H1 (cell line): ENCODE results near the gene PIBF1. TPM values are rescaled to one million over a fixed set of nuclear protein-coding genes. Genes with fewer than 3 reads are reported as not detected.

ENCODE experiments used
- BCL11A ChIP-seq, 2 experiments: IDR thresholded peaks; one replicate each; pipeline ENCODE4 v1.6.1; 2011; ENCODE audit warnings: low read depth in 2 of 2, low read length in 2 of 2, mild to moderate bottlenecking in 2 of 2
- FOSL1 ChIP-seq: IDR thresholded peaks from 2 replicates; pipeline ENCODE4 v1.6.1; 2011; ENCODE audit warnings: mild to moderate bottlenecking, low read depth, low read length, moderate library complexity; ENCODE audit not compliant: insufficient read depth
- KDM4A ChIP-seq: IDR thresholded peaks from one replicate; pipeline ENCODE4 v1.7.1; 2012; ENCODE audit warnings: low read depth, mild to moderate bottlenecking, moderate library complexity, low read length, inconsistent platforms; ENCODE audit not compliant: severe bottlenecking
- NANOG ChIP-seq: IDR thresholded peaks from 2 replicates; pipeline ENCODE4 v1.6.1; 2011; ENCODE audit warnings: low read length, low read depth, mild to moderate bottlenecking, inconsistent platforms; ENCODE audit not compliant: insufficient read depth, poor library complexity, severe bottlenecking
- polyA plus RNA-seq, 7 experiments: library from polyadenylated mRNA; depleted of rRNA in 3 of 7; stranded (reverse) in 5 of 7; unstranded in 2 of 7; fragments of >200 nt in 5 of 7; fragments of 200-250 nt in 2 of 7; gene quantifications; 1 replicate in 5 of 7; 2 replicates in 1 of 7; 4 replicates in 1 of 7; pipeline versions ENCODE4 v1.2.1 to v1.2.3, GENCODE V29; 2011 to 2013; ENCODE audit warnings: missing spikeins in 2 of 7, mixed read lengths in 2 of 7
- total RNA-seq: library from RNA; stranded (reverse); fragmentation: NEBNext Ultra II Directional; extraction: Animal tissue kit (Norgen Biotek cat#: 25700); gene quantifications from 2 replicates; pipeline ENCODE4 v1.2.1, GENCODE V29; 2021
- TF ChIP-seq, protein P1 (sequence below), 3 experiments: IDR thresholded peaks; 1 replicate in 2 of 3; 2 replicates in 1 of 3; pipeline versions ENCODE4 v1.5.1 to v1.6.1; 2011; ENCODE audit warnings: low read length in 3 of 3, mild to moderate bottlenecking in 3 of 3, inconsistent platforms in 2 of 3, low read depth in 1 of 3, moderate library complexity in 1 of 3; ENCODE audit not compliant: insufficient read depth in 1 of 3; ENCODE audit errors: control extremely low read depth in 1 of 3

The PIBF1 gene
- total and polyA plus RNA-seq, 2 of the 8 experiments (the other 6 are each of a cell fraction or from before 2014, with no cell fraction given): 1.1 to 13.2 TPM

DNA sequence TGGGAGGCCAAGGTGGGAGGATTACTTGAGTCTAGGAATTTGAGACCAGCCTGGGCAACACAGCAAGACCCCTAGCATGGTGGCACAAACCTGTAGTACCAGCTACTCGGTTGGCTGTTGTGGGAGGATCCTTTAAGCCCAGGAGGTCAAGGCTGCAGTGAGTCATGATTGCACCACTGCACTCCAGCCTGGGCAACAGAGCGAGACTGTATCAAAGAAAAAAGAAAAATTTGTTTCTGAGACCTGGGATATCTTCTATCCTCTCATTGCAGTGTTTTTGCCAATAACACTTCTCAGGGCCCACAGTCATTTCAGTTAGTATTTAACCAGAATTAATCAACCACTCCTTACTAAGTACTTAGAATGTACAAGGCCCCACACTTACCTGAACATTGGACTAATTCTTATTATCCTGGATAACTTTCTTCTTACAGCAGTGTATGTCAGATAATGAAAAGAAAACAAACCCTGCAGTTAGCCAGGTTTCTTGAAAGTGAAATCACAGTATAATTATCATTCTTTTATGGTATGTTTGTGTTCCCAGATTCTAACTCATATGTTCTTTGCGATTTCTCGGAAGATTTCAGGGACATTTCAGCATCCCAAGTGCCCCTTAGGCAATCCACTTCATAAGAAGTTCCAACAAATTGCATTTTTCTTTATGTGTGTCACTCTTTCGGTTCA, 201.3 kb downstream of the PIBF1 start (continued):
- TF ChIP-seq, protein P1, sequence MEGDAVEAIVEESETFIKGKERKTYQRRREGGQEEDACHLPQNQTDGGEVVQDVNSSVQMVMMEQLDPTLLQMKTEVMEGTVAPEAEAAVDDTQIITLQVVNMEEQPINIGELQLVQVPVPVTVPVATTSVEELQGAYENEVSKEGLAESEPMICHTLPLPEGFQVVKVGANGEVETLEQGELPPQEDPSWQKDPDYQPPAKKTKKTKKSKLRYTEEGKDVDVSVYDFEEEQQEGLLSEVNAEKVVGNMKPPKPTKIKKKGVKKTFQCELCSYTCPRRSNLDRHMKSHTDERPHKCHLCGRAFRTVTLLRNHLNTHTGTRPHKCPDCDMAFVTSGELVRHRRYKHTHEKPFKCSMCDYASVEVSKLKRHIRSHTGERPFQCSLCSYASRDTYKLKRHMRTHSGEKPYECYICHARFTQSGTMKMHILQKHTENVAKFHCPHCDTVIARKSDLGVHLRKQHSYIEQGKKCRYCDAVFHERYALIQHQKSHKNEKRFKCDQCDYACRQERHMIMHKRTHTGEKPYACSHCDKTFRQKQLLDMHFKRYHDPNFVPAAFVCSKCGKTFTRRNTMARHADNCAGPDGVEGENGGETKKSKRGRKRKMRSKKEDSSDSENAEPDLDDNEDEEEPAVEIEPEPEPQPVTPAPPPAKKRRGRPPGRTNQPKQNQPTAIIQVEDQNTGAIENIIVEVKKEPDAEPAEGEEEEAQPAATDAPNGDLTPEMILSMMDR (IDR thresholded peaks at IDR 0.05; ENCODE audit: control extremely low read depth in 1 of 3, insufficient read depth in 1 of 3, low read depth in 1 of 3, low read length in 3 of 3): no peak
- TF ChIP-seq NANOG (no peak), BCL11A (IDR thresholded peaks at IDR 0.05; ENCODE audit: low read depth in 2 of 2, low read length in 2 of 2) (no peak), KDM4A (no peak), FOSL1 (no peak)
